Peyer's patch (tissue), 4 donors: ENCODE data around the gene OCLN.

Source experiments
- CTCF ChIP-seq, 6 experiments: fragments of 450-650 bp in 4 of 6; fragments of 200-600 bp in 2 of 6; sonication (generic) in 1 of 6; IDR thresholded peaks; one replicate each; pipeline ENCODE4 v1.5.1; 2017 to 2019; ENCODE audit warnings: antibody characterized with exemption in 6 of 6, mild to moderate bottlenecking in 3 of 6, moderate library complexity in 1 of 6
- POLR2A ChIP-seq, 2 donors: fragments of 450-650 bp; IDR thresholded peaks; one replicate each; pipeline ENCODE4 v1.5.1; 2017; ENCODE audit warnings: antibody characterized with exemption in 2 of 2, mild to moderate bottlenecking in 2 of 2, moderate library complexity in 2 of 2

DNA sequence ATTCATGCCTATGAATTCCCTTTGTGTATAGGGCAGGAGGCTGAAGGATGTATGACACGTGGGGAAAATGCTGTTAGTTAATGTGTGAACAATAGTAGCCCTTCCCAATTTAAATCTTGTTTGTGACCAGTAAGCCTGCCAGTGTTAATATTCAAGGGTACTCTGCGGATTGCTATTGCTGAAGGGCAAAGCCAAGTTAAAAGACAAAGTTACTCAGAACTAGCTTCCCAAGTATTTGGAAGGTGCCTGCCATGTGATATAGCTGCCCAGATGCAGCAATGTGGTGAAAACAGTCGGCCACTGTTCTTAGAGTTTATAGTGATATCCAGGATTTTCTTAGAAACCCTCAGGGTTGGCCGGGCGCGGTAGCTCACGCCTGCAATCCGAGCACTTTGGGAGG is 43.1 kb upstream of the OCLN start:
- no peak for TF ChIP-seq CTCF (IDR thresholded peaks at IDR 0.05)
- TF ChIP-seq POLR2A (IDR thresholded peaks at IDR 0.05), result no peak
